Caco-2 (cell line): ENCODE measurements around the gene HPX. TPM values are rescaled to one million over a fixed set of nuclear protein-coding genes. Genes with fewer than 3 reads are reported as not detected.

Source experiments
- BruUV-seq: library from RNA; stranded (reverse); fragments of 400-500 nt; replicated peaks from 2 replicates; lab custom pipeline; 2021; lab: Mats Ljungman, UMichigan
- CTCF ChIA-PET: fragments of 300-600 bp; sonication (Branson Sonifier 250); formaldehyde crosslinking; loops from one replicate; lab custom pipeline; 2022; ENCODE audit warnings: antibody characterized with exemption; lab: Charles Lee
- POLR2A ChIA-PET: fragments of 300-600 bp; sonication (Branson Sonifier 250); formaldehyde crosslinking; loops from one replicate; lab custom pipeline; 2022; ENCODE audit warnings: antibody characterized with exemption; lab: Charles Lee
- DNase-seq, 2 experiments: peaks; one replicate each; pipeline versions ENCODE4 v3.0.0 to v3.0.0-alpha.2; 2020 to 2022
- H3K27me3 ChIP-seq: replicated peaks from 2 replicates; pipeline ENCODE4 v1.6.0; 2011; ENCODE audit warnings: low read length; ENCODE audit not compliant: control insufficient read depth, insufficient read depth
- H3K36me3 ChIP-seq: 2 replicates; pipeline ENCODE4 v1.5.1; 2011; ENCODE audit warnings: low read length; ENCODE audit not compliant: control insufficient read depth, insufficient read depth
- H3K4me1 ChIP-seq: fragments of 250-450 bp; sonication (Bioruptor Pico); 2 replicates; pipeline ENCODE4 v1.5.1; 2020; ENCODE audit warnings: mild to moderate bottlenecking
- H3K4me3 ChIP-seq: 2 replicates; pipeline ENCODE4 v1.5.1; 2011; ENCODE audit warnings: low read depth, mild to moderate bottlenecking, control low read depth, low read length
- H3K9me3 ChIP-seq: fragments of 250-450 bp; sonication (Bioruptor Pico); 2 replicates; pipeline ENCODE4 v1.5.1; 2020; ENCODE audit warnings: mild to moderate bottlenecking, moderate library complexity
- H3K27ac Mint-ChIP-seq: one replicate; pipeline ENCODE4 v1.8.0; 2022; ENCODE audit warnings: mixed read lengths; ENCODE audit not compliant: unreplicated experiment
- H3K27me3 Mint-ChIP-seq: one replicate; pipeline ENCODE4 v1.8.0; 2022; ENCODE audit warnings: mixed read lengths; ENCODE audit not compliant: insufficient read depth, unreplicated experiment
- H3K36me3 Mint-ChIP-seq: one replicate; pipeline ENCODE4 v1.8.0; 2022; ENCODE audit warnings: mild to moderate bottlenecking, mixed read lengths; ENCODE audit not compliant: insufficient read depth, unreplicated experiment
- H3K4me1 Mint-ChIP-seq: one replicate; pipeline ENCODE4 v1.8.0; 2022; ENCODE audit warnings: low read depth, mixed read lengths; ENCODE audit not compliant: unreplicated experiment
- H3K4me3 Mint-ChIP-seq: one replicate; pipeline ENCODE4 v1.8.0; 2022; ENCODE audit warnings: mild to moderate bottlenecking, moderate library complexity, mixed read lengths; ENCODE audit not compliant: unreplicated experiment
- H3K9me3 Mint-ChIP-seq: one replicate; pipeline ENCODE4 v1.8.0; 2022; ENCODE audit warnings: mixed read lengths; ENCODE audit not compliant: unreplicated experiment
- intact Hi-C: fragments of 100-400 bp; cut with micrococcal nuclease; formaldehyde crosslinking; loops from one replicate; pipeline ENCODE4 v1.10.0; 2022; ENCODE audit not compliant: unreplicated experiment
- total RNA-seq: library from RNA; stranded (reverse); gene quantifications from 2 replicates; pipeline ENCODE4 v1.2.3, GENCODE V29; 2022
- TF ChIP-seq, protein P1 (sequence below), 2 experiments: fragments of 200-600 bp in 1 of 2; IDR thresholded peaks; 1 replicate in 1 of 2; 2 replicates in 1 of 2; pipeline versions ENCODE4 v1.5.1 to v1.8.0; 2011 to 2022; ENCODE audit warnings: antibody characterized with exemption in 1 of 2, control low read depth in 1 of 2, inconsistent platforms in 1 of 2, low read depth in 1 of 2, low read length in 1 of 2, mild to moderate bottlenecking in 1 of 2, moderate library complexity in 1 of 2; ENCODE audit not compliant: insufficient read depth in 1 of 2, severe bottlenecking in 1 of 2, unreplicated experiment in 1 of 2

The HPX gene
- total RNA-seq, 1 experiment from 2014 or later = 10.7 TPM

DNA sequence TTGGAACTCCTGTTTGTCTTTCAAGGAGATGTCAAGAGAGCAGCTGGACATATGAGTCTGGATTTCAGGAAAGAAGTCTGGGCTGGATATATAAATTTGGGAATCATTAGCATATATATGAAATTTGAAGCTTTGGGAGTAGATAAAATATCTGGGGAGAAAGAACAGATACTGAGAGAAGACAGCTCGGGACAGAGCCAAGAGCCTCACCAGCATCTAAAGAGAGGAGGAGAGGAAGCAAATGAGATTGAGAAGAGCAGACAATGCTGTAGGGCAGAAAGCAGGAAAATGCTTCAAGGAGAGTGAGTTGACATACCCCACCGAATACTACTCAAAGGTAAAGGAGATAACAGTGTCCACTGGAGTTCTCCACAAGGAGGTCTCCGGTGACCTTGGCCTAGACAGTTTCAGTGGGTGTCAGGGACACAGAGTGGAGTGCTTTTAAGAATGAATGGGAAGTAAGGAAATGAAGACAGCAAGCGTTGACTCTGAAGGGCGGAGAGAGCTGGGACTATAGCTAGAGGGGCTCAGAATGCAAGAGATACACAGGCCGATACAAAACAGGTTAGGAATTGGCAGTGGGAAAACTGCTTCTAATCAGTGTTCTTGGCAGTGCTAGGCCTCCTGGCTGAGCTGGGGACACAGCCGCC, 22.8 kb downstream of the HPX start:
- Mint-ChIP-seq H3K4me3 (no peak overlapping the region), H3K27ac (no peak overlapping the region), H3K9me3 (no peaks in the 10 kb centered on the region), H3K4me1 (no peaks in the 10 kb centered on the region), H3K27me3 (no peaks in the 10 kb centered on the region), H3K36me3 (peaks cover 3% of the 10 kb centered on the region)
- H3K27me3 ChIP-seq = no peaks in the 10 kb centered on the region
- peaks cover 25% of the 10 kb centered on the region for H3K4me1 ChIP-seq
- no TSS peak for BruUV-seq
- peak overlapping the region; percentile 81 for H3K4me3 ChIP-seq
- CTCF ChIA-PET = interaction anchor here (1.9 kb wide), 1 partner anchor 26 kb away, joined by 11 read pairs; no protein-coding TSS in a partner anchor
- no peak for DNase-seq
- H3K9me3 ChIP-seq = no peaks in the 10 kb centered on the region
- no peaks in the 10 kb centered on the region for H3K36me3 ChIP-seq
- intact Hi-C loops = loop anchor here (1.0 kb wide), 1 partner anchor 23 kb away; no protein-coding TSS in a partner anchor
- TF ChIP-seq, protein P1, sequence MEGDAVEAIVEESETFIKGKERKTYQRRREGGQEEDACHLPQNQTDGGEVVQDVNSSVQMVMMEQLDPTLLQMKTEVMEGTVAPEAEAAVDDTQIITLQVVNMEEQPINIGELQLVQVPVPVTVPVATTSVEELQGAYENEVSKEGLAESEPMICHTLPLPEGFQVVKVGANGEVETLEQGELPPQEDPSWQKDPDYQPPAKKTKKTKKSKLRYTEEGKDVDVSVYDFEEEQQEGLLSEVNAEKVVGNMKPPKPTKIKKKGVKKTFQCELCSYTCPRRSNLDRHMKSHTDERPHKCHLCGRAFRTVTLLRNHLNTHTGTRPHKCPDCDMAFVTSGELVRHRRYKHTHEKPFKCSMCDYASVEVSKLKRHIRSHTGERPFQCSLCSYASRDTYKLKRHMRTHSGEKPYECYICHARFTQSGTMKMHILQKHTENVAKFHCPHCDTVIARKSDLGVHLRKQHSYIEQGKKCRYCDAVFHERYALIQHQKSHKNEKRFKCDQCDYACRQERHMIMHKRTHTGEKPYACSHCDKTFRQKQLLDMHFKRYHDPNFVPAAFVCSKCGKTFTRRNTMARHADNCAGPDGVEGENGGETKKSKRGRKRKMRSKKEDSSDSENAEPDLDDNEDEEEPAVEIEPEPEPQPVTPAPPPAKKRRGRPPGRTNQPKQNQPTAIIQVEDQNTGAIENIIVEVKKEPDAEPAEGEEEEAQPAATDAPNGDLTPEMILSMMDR (IDR thresholded peaks at IDR 0.05; ENCODE audit: insufficient read depth in 1 of 2, low read depth in 1 of 2, low read length in 1 of 2, severe bottlenecking in 1 of 2, unreplicated experiment in 1 of 2) = no peak
- POLR2A ChIA-PET = no interaction called here

DNA sequence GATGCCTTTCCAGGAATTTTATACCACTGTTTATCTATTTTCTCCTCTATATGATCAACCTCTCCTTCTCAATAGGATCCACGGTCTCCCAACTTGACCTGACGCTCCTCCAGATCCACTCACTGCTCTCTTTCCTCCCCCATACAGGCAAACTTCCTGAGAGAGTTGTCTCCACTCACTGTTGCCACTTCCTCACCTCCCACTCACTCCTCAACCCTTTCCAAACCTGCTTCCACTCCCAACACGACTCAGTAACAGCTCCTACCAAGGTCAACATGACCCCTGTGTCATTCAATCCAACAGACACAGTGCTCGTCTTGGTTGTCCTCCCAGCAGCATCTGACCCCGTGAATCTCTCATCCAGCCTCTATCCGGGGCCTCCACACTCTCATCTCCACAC, 25.0 kb downstream of the HPX start:
- CTCF ChIA-PET = no interaction called here
- TF ChIP-seq, protein P1 (IDR thresholded peaks at IDR 0.05; ENCODE audit: insufficient read depth in 1 of 2, low read depth in 1 of 2, low read length in 1 of 2, severe bottlenecking in 1 of 2, unreplicated experiment in 1 of 2) = no peak
- no TSS peak for BruUV-seq
- H3K9me3 ChIP-seq = no peaks in the 10 kb centered on the region
- POLR2A ChIA-PET = no interaction called here
- intact Hi-C loops = no loop called here
- no peaks in the 10 kb centered on the region for H3K4me1 Mint-ChIP-seq
- H3K27me3 ChIP-seq = no peaks in the 10 kb centered on the region
- H3K27me3 Mint-ChIP-seq = no peaks in the 10 kb centered on the region
- H3K36me3 Mint-ChIP-seq = peaks cover 7% of the 10 kb centered on the region
- no peak for DNase-seq
- H3K4me3 ChIP-seq = no peak overlapping the region
- no peak overlapping the region for H3K27ac Mint-ChIP-seq
- no peak overlapping the region for H3K4me3 Mint-ChIP-seq
- H3K4me1 ChIP-seq = peaks cover 33% of the 10 kb centered on the region
- no peaks in the 10 kb centered on the region for H3K9me3 Mint-ChIP-seq
- H3K36me3 ChIP-seq = no peaks in the 10 kb centered on the region; the same call in 1 of the 2 replicates

DNA sequence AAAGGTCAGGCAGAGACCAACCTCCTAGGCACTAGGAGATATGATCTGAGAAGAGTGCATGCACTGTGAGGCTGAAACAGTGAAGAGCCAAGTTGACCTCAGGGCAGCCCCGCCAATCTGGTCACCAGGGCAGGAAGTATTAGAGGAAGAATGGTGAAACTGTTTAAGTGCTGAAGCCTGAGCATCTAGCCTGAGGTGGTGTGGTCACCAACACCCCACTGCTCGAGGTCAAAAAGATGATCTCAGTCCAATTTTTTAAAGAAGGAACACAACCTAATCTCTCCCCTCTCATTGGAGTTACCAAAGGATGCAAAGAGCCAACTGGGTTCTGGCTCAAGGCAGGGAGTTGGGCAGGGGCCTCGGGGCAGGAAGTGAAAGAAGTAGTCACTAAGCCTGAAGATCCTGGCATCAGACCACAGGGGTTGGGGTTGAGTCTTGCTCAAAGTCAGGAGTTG, 25.9 kb downstream of the HPX start:
- intact Hi-C loops = no loop called here
- DNase-seq = no peak
- Histone ChIP-seq H3K4me3 (no peak overlapping the region), H3K27me3 (no peaks in the 10 kb centered on the region), H3K4me1 (peaks cover 31% of the 10 kb centered on the region), H3K36me3 (no peaks in the 10 kb centered on the region; the same call in 1 of the 2 replicates), H3K9me3 (no peaks in the 10 kb centered on the region)
- TF ChIP-seq, protein P1 (IDR thresholded peaks at IDR 0.05; ENCODE audit: insufficient read depth in 1 of 2, low read depth in 1 of 2, low read length in 1 of 2, severe bottlenecking in 1 of 2, unreplicated experiment in 1 of 2) = no peak
- ChIA-PET CTCF (interaction anchor here (2.1 kb wide), 1 partner anchor 36 kb away, joined by 10 read pairs; no protein-coding TSS in a partner anchor), POLR2A (no interaction called here)
- Mint-ChIP-seq H3K9me3 (no peaks in the 10 kb centered on the region), H3K36me3 (peaks cover 7% of the 10 kb centered on the region), H3K27ac (no peak overlapping the region), H3K27me3 (no peaks in the 10 kb centered on the region), H3K4me3 (no peak overlapping the region), H3K4me1 (no peaks in the 10 kb centered on the region)
- BruUV-seq = no TSS peak
